Parathyroid adenoma (tissue), 2 donors: ENCODE data around the gene COL6A6.

ENCODE experiments used
- H2AFZ ChIP-seq: fragments of 300-600 bp; sonication (generic); one replicate; pipeline ENCODE4 v1.7.0; 2017; ENCODE audit warnings: antibody characterized with exemption, mild to moderate bottlenecking
- H3K27ac ChIP-seq: fragments of 300-600 bp; sonication (generic); one replicate; pipeline ENCODE4 v1.7.0; 2017
- H3K27me3 ChIP-seq: fragments of 300-600 bp; sonication (generic); one replicate; pipeline ENCODE4 v1.7.0; 2017; ENCODE audit warnings: low read length; ENCODE audit not compliant: control insufficient read depth, insufficient read depth
- H3K36me3 ChIP-seq: fragments of 300-600 bp; sonication (generic); one replicate; pipeline ENCODE4 v1.7.0; 2017; ENCODE audit warnings: low read length; ENCODE audit not compliant: control insufficient read depth, insufficient read depth
- H3K4me1 ChIP-seq: fragments of 300-600 bp; sonication (generic); one replicate; pipeline ENCODE4 v1.7.0; 2017; ENCODE audit warnings: control low read depth
- H3K4me2 ChIP-seq: fragments of 300-600 bp; sonication (generic); one replicate; pipeline ENCODE4 v1.7.0; 2017; ENCODE audit warnings: low read length
- H3K4me3 ChIP-seq: fragments of 300-600 bp; sonication (generic); one replicate; pipeline ENCODE4 v1.7.0; 2017; ENCODE audit warnings: low read depth, low read length
- H3K79me2 ChIP-seq: fragments of 300-600 bp; sonication (generic); one replicate; pipeline ENCODE4 v1.7.0; 2017; ENCODE audit warnings: control low read depth
- H3K9ac ChIP-seq: fragments of 300-600 bp; sonication (generic); one replicate; pipeline ENCODE4 v1.7.0; 2017; ENCODE audit warnings: mild to moderate bottlenecking
- H3K9me3 ChIP-seq: fragments of 300-600 bp; sonication (generic); one replicate; pipeline ENCODE4 v1.7.0; 2017; ENCODE audit warnings: low read length; ENCODE audit not compliant: control insufficient read depth
- CTCF ChIP-seq: fragments of 300-600 bp; sonication (generic); IDR thresholded peaks from one replicate; pipeline ENCODE4 v1.7.0; 2017; ENCODE audit warnings: antibody characterized with exemption, mild to moderate bottlenecking
- donor health status: primary hyperparathyroidism.

The COL6A6 gene

GRCh38 chr3:130516645-130517512, at the start of gene COL6A6:
COL6A6 (plus strand) TSS chr3:130517177; CDS start chr3:130560365, 43,188 bp downstream.
- Histone ChIP-seq H3K9me3 (no peaks in the 10 kb centered on the region), H2AFZ (peak within 1 kb of the TSS; percentile 57), H3K4me2 (peak within 1 kb of the TSS; percentile 44), H3K27me3 (no peaks in the 10 kb centered on the region), H3K27ac (peak within 1 kb of the TSS; percentile 94), H3K4me1 (peaks cover 39% of the 10 kb centered on the region), H3K79me2 (peaks cover 22% of the 10 kb centered on the region), H3K36me3 (no peaks in the 10 kb centered on the region), H3K9ac (peak within 1 kb of the TSS; percentile 82), H3K4me3 (peak within 1 kb of the TSS; percentile 62)
- no peak for TF ChIP-seq CTCF

GRCh38 chr3:130468311-130468710, 48.7 kb upstream of the COL6A6 start:
- Histone ChIP-seq H3K36me3 (no peaks in the 10 kb centered on the region), H3K79me2 (no peaks in the 10 kb centered on the region), H3K27me3 (no peaks in the 10 kb centered on the region), H2AFZ (no peak overlapping the region), H3K9ac (no peak overlapping the region), H3K4me1 (no peaks in the 10 kb centered on the region), H3K4me2 (no peak overlapping the region), H3K9me3 (no peaks in the 10 kb centered on the region), H3K27ac (no peak overlapping the region), H3K4me3 (no peak overlapping the region)
- TF ChIP-seq CTCF: no peak

GRCh38 chr3:130470126-130470525, 46.9 kb upstream of the COL6A6 start:
- H3K36me3 ChIP-seq: no peaks in the 10 kb centered on the region
- H3K4me3 ChIP-seq: no peak overlapping the region
- no peak overlapping the region for H2AFZ ChIP-seq
- H3K27ac ChIP-seq: no peak overlapping the region
- TF ChIP-seq CTCF: no peak
- H3K4me2 ChIP-seq: no peak overlapping the region
- no peaks in the 10 kb centered on the region for H3K79me2 ChIP-seq
- H3K27me3 ChIP-seq: no peaks in the 10 kb centered on the region
- no peaks in the 10 kb centered on the region for H3K4me1 ChIP-seq
- no peak overlapping the region for H3K9ac ChIP-seq
- no peaks in the 10 kb centered on the region for H3K9me3 ChIP-seq

GRCh38 chr3:130473416-130473815, 43.6 kb upstream of the COL6A6 start:
- no peaks in the 10 kb centered on the region for H3K27me3 ChIP-seq
- H3K79me2 ChIP-seq: no peaks in the 10 kb centered on the region
- H3K9ac ChIP-seq: no peak overlapping the region
- H3K4me2 ChIP-seq: no peak overlapping the region
- H3K9me3 ChIP-seq: no peaks in the 10 kb centered on the region
- H3K36me3 ChIP-seq: no peaks in the 10 kb centered on the region
- H3K4me1 ChIP-seq: no peaks in the 10 kb centered on the region
- H3K27ac ChIP-seq: no peak overlapping the region
- TF ChIP-seq CTCF: no peak
- H3K4me3 ChIP-seq: no peak overlapping the region
- peak overlapping the region; percentile 45 for H2AFZ ChIP-seq

GRCh38 chr3:130480736-130481135, 36.2 kb upstream of the COL6A6 start:
- Histone ChIP-seq H3K9ac (no peak overlapping the region), H3K9me3 (no peaks in the 10 kb centered on the region), H3K27ac (no peak overlapping the region), H3K36me3 (no peaks in the 10 kb centered on the region), H3K27me3 (no peaks in the 10 kb centered on the region), H2AFZ (no peak overlapping the region), H3K4me3 (no peak overlapping the region), H3K4me2 (no peak overlapping the region), H3K79me2 (peaks cover 8% of the 10 kb centered on the region), H3K4me1 (peaks cover 14% of the 10 kb centered on the region)
- peak; percentile 76 for TF ChIP-seq CTCF
